B cell (primary cell): ENCODE measurements around the gene IL1RL2. TPM values are rescaled to one million over a fixed set of nuclear protein-coding genes. Genes with fewer than 3 reads are reported as not detected.

Experiments used
- ATAC-seq: fragments of 200-7000 bp; cut with Tn5 transposase; one replicate; pipeline ENCODE4 v1.10.0; 2021; ENCODE audit warnings: low read depth, mild to moderate bottlenecking, moderate number of reproducible peaks, moderate library complexity
- CTCF ChIA-PET: fragments of 350-600 bp; sonication (Branson Sonifier 250); formaldehyde crosslinking; loops from one replicate; lab custom pipeline; 2021; ENCODE audit warnings: antibody characterized with exemption, inconsistent platforms; lab: Charles Lee
- POLR2A ChIA-PET: fragments of 350-600 bp; sonication (Branson Sonifier 250); formaldehyde crosslinking; loops from one replicate; lab custom pipeline; 2021; ENCODE audit warnings: antibody characterized with exemption; lab: Charles Lee
- DNase-seq: peaks from one replicate; pipeline ENCODE4 v3.0.0; 2013
- H2AFZ ChIP-seq: 2 replicates; pipeline ENCODE4 v1.6.1; 2012; ENCODE audit warnings: mild to moderate bottlenecking, low read depth, low read length; ENCODE audit not compliant: insufficient read depth, poor library complexity, severe bottlenecking
- H3K27ac ChIP-seq, 2 donors: 1 replicate in 1 of 2; 2 replicates in 1 of 2; pipeline ENCODE4 v1.5.1; 2012 to 2013; ENCODE audit warnings: low read length in 2 of 2, mild to moderate bottlenecking in 2 of 2, moderate library complexity in 1 of 2
- H3K27me3 ChIP-seq, 4 experiments: fragments of 200-600 bp in 1 of 4; sonication (generic) in 1 of 4; replicated peaks in 1 of 4; 1 replicate in 2 of 4; 2 replicates in 2 of 4; pipeline versions ENCODE4 v1.6.1 to v1.7.0; 2013 to 2016; ENCODE audit warnings: low read length in 3 of 4, mild to moderate bottlenecking in 2 of 4, mixed read lengths in 1 of 4, moderate library complexity in 1 of 4; ENCODE audit not compliant: insufficient read depth in 4 of 4, control insufficient read depth in 3 of 4; ENCODE audit errors: control extremely low read depth in 1 of 4
- H3K36me3 ChIP-seq, 2 experiments: replicated peaks in 1 of 2; 1 replicate in 1 of 2; 2 replicates in 1 of 2; pipeline versions ENCODE4 v1.6.1 to v1.7.1; 2013; ENCODE audit warnings: low read length in 1 of 2; ENCODE audit not compliant: insufficient read depth in 2 of 2, control insufficient read depth in 1 of 2; ENCODE audit errors: control extremely low read depth in 1 of 2, extremely low read depth in 1 of 2
- H3K4me1 ChIP-seq, 2 donors: fragments of 200-600 bp in 1 of 2; sonication (generic) in 1 of 2; 1 replicate in 1 of 2; 2 replicates in 1 of 2; pipeline versions ENCODE4 v1.5.1 to v1.6.1; 2013 to 2017; ENCODE audit warnings: low read length in 2 of 2; ENCODE audit not compliant: control insufficient read depth in 2 of 2, insufficient read depth in 2 of 2
- H3K4me2 ChIP-seq: replicated peaks from 2 replicates; pipeline ENCODE3; 2012; ENCODE audit warnings: mild to moderate bottlenecking, low read depth, low read length; ENCODE audit not compliant: poor library complexity, severe bottlenecking
- H3K4me3 ChIP-seq, 5 experiments: fragments of 200-600 bp in 1 of 5; sonication (generic) in 1 of 5; 1 replicate in 3 of 5; 2 replicates in 2 of 5; pipeline versions ENCODE4 v1.5.1 to v1.7.0; 2011 to 2016; ENCODE audit warnings: low read length in 4 of 5, mild to moderate bottlenecking in 4 of 5, low read depth in 2 of 5, control low read depth in 1 of 5, moderate library complexity in 1 of 5; ENCODE audit not compliant: insufficient read depth in 1 of 5; ENCODE audit errors: control extremely low read depth in 1 of 5, extremely low read depth in 1 of 5
- H3K79me2 ChIP-seq: fragments of 200-600 bp; sonication (generic); one replicate; pipeline ENCODE4 v1.6.0; 2016; ENCODE audit warnings: low read length; ENCODE audit not compliant: control insufficient read depth, insufficient read depth
- H3K9ac ChIP-seq: fragments of 200-600 bp; sonication (generic); 2 replicates; pipeline ENCODE4 v1.6.1; 2017; ENCODE audit warnings: mild to moderate bottlenecking, low read length, moderate library complexity
- H3K9me3 ChIP-seq, 3 donors: one replicate each; pipeline versions ENCODE4 v1.6.1 to v1.7.1; 2013; ENCODE audit warnings: low read length in 2 of 3; ENCODE audit not compliant: control insufficient read depth in 2 of 3, insufficient read depth in 1 of 3; ENCODE audit errors: control extremely low read depth in 1 of 3
- H4K20me1 ChIP-seq: 2 replicates; pipeline ENCODE4 v1.6.0; 2012; ENCODE audit warnings: mild to moderate bottlenecking, low read length; ENCODE audit not compliant: insufficient read depth, control insufficient read depth, poor library complexity, severe bottlenecking
- H3K27ac Mint-ChIP-seq: one replicate; pipeline ENCODE4 v1.8.0; 2021; ENCODE audit warnings: mixed read lengths
- H3K27me3 Mint-ChIP-seq: one replicate; pipeline ENCODE4 v1.8.0; 2021; ENCODE audit warnings: mixed read lengths
- H3K4me1 Mint-ChIP-seq: one replicate; pipeline ENCODE4 v1.8.0; 2021; ENCODE audit warnings: mixed read lengths
- H3K4me3 Mint-ChIP-seq: one replicate; pipeline ENCODE4 v1.8.0; 2021; ENCODE audit warnings: mixed read lengths
- H3K9me3 Mint-ChIP-seq: one replicate; pipeline ENCODE4 v1.8.0; 2022; ENCODE audit warnings: mixed read lengths; ENCODE audit not compliant: insufficient read depth
- CTCF ChIP-seq: fragments of 200-600 bp; IDR thresholded peaks from one replicate; pipeline ENCODE4 v1.8.0; 2022; ENCODE audit warnings: antibody characterized with exemption, mild to moderate bottlenecking
- EZH2 ChIP-seq: IDR thresholded peaks from 2 replicates; pipeline ENCODE4 v1.6.1; 2012; ENCODE audit warnings: borderline replicate concordance, low read depth, mild to moderate bottlenecking, moderate library complexity, low read length; ENCODE audit not compliant: insufficient read depth, poor library complexity, severe bottlenecking
- WGBS: methylation state at CpG from one replicate; pipeline ENCODE4 v1.1.5; 2013; ENCODE audit warnings: missing lambda C conversion rate; ENCODE audit not compliant: insufficient coverage; 5-methylcytosine and 5-hydroxymethylcytosine counted together
- intact Hi-C: fragments of 100-400 bp; cut with micrococcal nuclease; formaldehyde crosslinking; loops from one replicate; pipeline ENCODE4 v1.10.0; 2022
- polyA plus RNA-seq: library from polyadenylated mRNA; depleted of rRNA; stranded (reverse); fragments of >200 nt; gene quantifications from 2 replicates; pipeline ENCODE4 v1.2.3, GENCODE V29; 2012
- total RNA-seq, 2 donors: library from RNA; stranded (reverse); fragments of 120-200 nt in 1 of 2; gene quantifications; 1 replicate in 1 of 2; 2 replicates in 1 of 2; pipeline versions ENCODE4 v1.2.3 to v1.2.4, GENCODE V29; 2013 to 2022

Gene IL1RL2
- total and polyA plus RNA-seq, 2 donors (not counting 1 experiment from before 2014, with no cell fraction given), result not detected

- no peak for TF ChIP-seq CTCF
- no peak for TF ChIP-seq EZH2
- no peaks in the 10 kb centered on the region for H3K36me3 ChIP-seq
- POLR2A ChIA-PET, result no interaction called here
- no peak overlapping the region for H3K27ac Mint-ChIP-seq
- H3K4me3 ChIP-seq, result no peak overlapping the region
- no peaks in the 10 kb centered on the region for H4K20me1 ChIP-seq
- ATAC-seq (no peak), DNase-seq (no peak)
- no peak overlapping the region for H3K4me2 ChIP-seq
- H3K27ac ChIP-seq, result no peak overlapping the region
- no peaks in the 10 kb centered on the region for H3K79me2 ChIP-seq
- peaks cover 10% of the 10 kb centered on the region for H3K9me3 Mint-ChIP-seq
- H3K9me3 ChIP-seq, result peaks cover 0 to 3% (median 0%) of the 10 kb centered on the region in 3 donors
- peaks cover 0 to 4% (median 0%) of the 10 kb centered on the region in 4 experiments for H3K27me3 ChIP-seq
- H2AFZ ChIP-seq, result no peak overlapping the region
- no peaks in the 10 kb centered on the region for H3K4me1 Mint-ChIP-seq
- H3K9ac ChIP-seq, result no peak overlapping the region
- H3K4me3 Mint-ChIP-seq, result no peak overlapping the region
- H3K27me3 Mint-ChIP-seq, result peaks cover 17% of the 10 kb centered on the region
- H3K4me1 ChIP-seq, result no peaks in the 10 kb centered on the region
- intact Hi-C loops, result no loop called here
- CTCF ChIA-PET, result interaction anchor here (1.4 kb wide), 1 partner anchor 32 kb away, joined by 4 read pairs; no protein-coding TSS in a partner anchor
Measured at GRCh38 chr2:102208774-102209173, 22.0 kb downstream of the IL1RL2 start.

GRCh38 chr2:102209474-102209873, 22.7 kb downstream of the IL1RL2 start:
- no peak for TF ChIP-seq EZH2
- no peak for TF ChIP-seq CTCF
- H2AFZ ChIP-seq, result no peak overlapping the region
- CTCF ChIA-PET, result no interaction called here
- peaks cover 0 to 4% (median 0%) of the 10 kb centered on the region in 4 experiments for H3K27me3 ChIP-seq
- Mint-ChIP-seq H3K27me3 (peaks cover 16% of the 10 kb centered on the region), H3K4me3 (no peak overlapping the region), H3K9me3 (peaks cover 9% of the 10 kb centered on the region), H3K4me1 (no peaks in the 10 kb centered on the region), H3K27ac (no peak overlapping the region)
- H3K27ac ChIP-seq, result no peak overlapping the region
- POLR2A ChIA-PET, result no interaction called here
- H3K79me2 ChIP-seq, result no peaks in the 10 kb centered on the region
- H3K36me3 ChIP-seq, result no peaks in the 10 kb centered on the region
- H3K9me3 ChIP-seq, result peaks cover 0 to 3% (median 0%) of the 10 kb centered on the region in 3 donors
- H3K4me1 ChIP-seq, result no peaks in the 10 kb centered on the region
- no peak overlapping the region for H3K4me3 ChIP-seq
- H3K4me2 ChIP-seq, result no peak overlapping the region
- H3K9ac ChIP-seq, result no peak overlapping the region
- WGBS, result 0% methylated on average over 1 of the region's 1 CpG
- DNase-seq (no peak), ATAC-seq (no peak)
- H4K20me1 ChIP-seq, result no peaks in the 10 kb centered on the region
- intact Hi-C loops, result no loop called here
